Testis (tissue), 2 donors: ENCODE data around the gene ERAL1.

Source experiments
- POLR2A ChIP-seq: fragments of 450-650 bp; IDR thresholded peaks from one replicate; pipeline ENCODE4 v1.6.1; 2017; ENCODE audit warnings: antibody characterized with exemption, mild to moderate bottlenecking, moderate library complexity
- TF ChIP-seq, protein P1 (sequence below), 3 experiments: fragments of 450-650 bp in 2 of 3; fragments of 200-600 bp in 1 of 3; sonication (generic) in 1 of 3; IDR thresholded peaks; one replicate each; pipeline ENCODE4 v1.5.1; 2016 to 2019; ENCODE audit warnings: antibody characterized with exemption in 3 of 3, mild to moderate bottlenecking in 2 of 3, moderate library complexity in 1 of 3

DNA sequence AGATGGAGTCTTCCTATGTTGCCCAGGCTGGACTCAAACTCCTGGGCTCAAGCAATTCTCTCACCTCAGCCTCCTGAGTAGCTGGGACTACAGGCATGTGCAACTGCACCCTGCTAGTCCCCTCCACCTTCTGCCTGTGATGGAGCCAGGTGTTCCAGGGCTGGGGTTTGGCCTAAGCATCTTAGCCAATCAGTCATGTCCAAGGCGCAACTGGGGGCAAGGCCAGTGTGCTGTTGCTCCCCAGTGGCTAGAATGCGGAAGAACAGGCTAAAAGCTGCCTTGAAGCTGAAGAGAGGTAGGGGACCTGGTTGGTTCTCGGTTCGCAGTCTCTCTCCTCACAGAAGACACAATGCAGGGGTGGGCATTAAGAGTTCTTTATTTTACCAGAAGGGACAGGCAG lies 24.2 kb downstream of the ERAL1 start:
- TF ChIP-seq, protein P1, sequence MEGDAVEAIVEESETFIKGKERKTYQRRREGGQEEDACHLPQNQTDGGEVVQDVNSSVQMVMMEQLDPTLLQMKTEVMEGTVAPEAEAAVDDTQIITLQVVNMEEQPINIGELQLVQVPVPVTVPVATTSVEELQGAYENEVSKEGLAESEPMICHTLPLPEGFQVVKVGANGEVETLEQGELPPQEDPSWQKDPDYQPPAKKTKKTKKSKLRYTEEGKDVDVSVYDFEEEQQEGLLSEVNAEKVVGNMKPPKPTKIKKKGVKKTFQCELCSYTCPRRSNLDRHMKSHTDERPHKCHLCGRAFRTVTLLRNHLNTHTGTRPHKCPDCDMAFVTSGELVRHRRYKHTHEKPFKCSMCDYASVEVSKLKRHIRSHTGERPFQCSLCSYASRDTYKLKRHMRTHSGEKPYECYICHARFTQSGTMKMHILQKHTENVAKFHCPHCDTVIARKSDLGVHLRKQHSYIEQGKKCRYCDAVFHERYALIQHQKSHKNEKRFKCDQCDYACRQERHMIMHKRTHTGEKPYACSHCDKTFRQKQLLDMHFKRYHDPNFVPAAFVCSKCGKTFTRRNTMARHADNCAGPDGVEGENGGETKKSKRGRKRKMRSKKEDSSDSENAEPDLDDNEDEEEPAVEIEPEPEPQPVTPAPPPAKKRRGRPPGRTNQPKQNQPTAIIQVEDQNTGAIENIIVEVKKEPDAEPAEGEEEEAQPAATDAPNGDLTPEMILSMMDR (IDR thresholded peaks at IDR 0.05), result peak in 1 of 3 experiments; percentile 8
- no peak for TF ChIP-seq POLR2A
